GM23338 (cell line): Measurements from ENCODE around the gene ANKRD55. TPM values are rescaled to one million over a fixed set of nuclear protein-coding genes. Genes with fewer than 3 reads are reported as not detected.

ENCODE experiments used
- ATAC-seq: fragments of 200-7000 bp; cut with Tn5 transposase; 3 replicates; pipeline ENCODE4 v1.9.1; 2020
- DNase-seq: peaks from one replicate; pipeline ENCODE4 v3.0.0-alpha.2; 2015; ENCODE audit warnings: low spot score
- H2AFZ ChIP-seq: fragments of 200-600 bp; sonication (generic); 2 replicates; pipeline ENCODE4 v1.8.0; 2016; ENCODE audit warnings: antibody characterized with exemption, mild to moderate bottlenecking, moderate library complexity
- H3F3A ChIP-seq: fragments of 200-600 bp; sonication (generic); replicated peaks from 2 replicates; pipeline ENCODE4 v1.8.0; 2017; ENCODE audit warnings: antibody characterized with exemption, mixed run types, low read depth
- H3K27ac ChIP-seq: fragments of 200-600 bp; sonication (generic); 2 replicates; pipeline ENCODE4 v1.6.1; 2016; ENCODE audit warnings: low read depth
- H3K27me3 ChIP-seq: fragments of 200-600 bp; sonication (generic); 2 replicates; pipeline ENCODE4 v1.8.0; 2016; ENCODE audit warnings: mild to moderate bottlenecking, mixed run types, moderate library complexity; ENCODE audit not compliant: insufficient read depth
- H3K36me3 ChIP-seq: fragments of 200-600 bp; sonication (generic); 2 replicates; pipeline ENCODE4 v1.8.0; 2016; ENCODE audit warnings: mild to moderate bottlenecking; ENCODE audit not compliant: insufficient read depth
- H3K4me1 ChIP-seq: fragments of 200-600 bp; sonication (generic); 2 replicates; pipeline ENCODE4 v1.8.0; 2016; ENCODE audit warnings: mild to moderate bottlenecking, moderate library complexity; ENCODE audit not compliant: insufficient read depth
- H3K4me2 ChIP-seq: fragments of 200-600 bp; sonication (generic); 2 replicates; pipeline ENCODE4 v1.7.1; 2017; ENCODE audit warnings: mixed run types
- H3K4me3 ChIP-seq: fragments of 200-600 bp; sonication (generic); 2 replicates; pipeline ENCODE4 v1.6.1; 2016; ENCODE audit warnings: mixed run types
- H3K79me2 ChIP-seq: fragments of 200-600 bp; sonication (generic); replicated peaks from 2 replicates; pipeline ENCODE4 v1.8.0; 2017; ENCODE audit warnings: mild to moderate bottlenecking; ENCODE audit not compliant: insufficient read depth
- H3K9me2 ChIP-seq: fragments of 200-600 bp; sonication (generic); 2 replicates; pipeline ENCODE4 v1.8.0; 2017; ENCODE audit not compliant: insufficient read depth
- H4K20me1 ChIP-seq: fragments of 200-600 bp; sonication (generic); replicated peaks from 2 replicates; pipeline ENCODE4 v1.8.0; 2017; ENCODE audit warnings: mild to moderate bottlenecking; ENCODE audit not compliant: insufficient read depth
- H3K27ac Mint-ChIP-seq: 2 replicates; pipeline ENCODE4 v1.8.0; 2020; ENCODE audit warnings: inconsistent platforms, mild to moderate bottlenecking, moderate library complexity, mixed read lengths
- H3K27me3 Mint-ChIP-seq: 3 replicates; pipeline ENCODE4 v1.8.0; 2022; ENCODE audit warnings: low read depth, mild to moderate bottlenecking, moderate library complexity, mixed read lengths, inconsistent platforms; ENCODE audit not compliant: insufficient read depth, poor library complexity
- H3K36me3 Mint-ChIP-seq: 3 replicates; pipeline ENCODE4 v1.8.0; 2021; ENCODE audit warnings: low read depth, mild to moderate bottlenecking, inconsistent platforms, moderate library complexity, mixed read lengths
- H3K4me1 Mint-ChIP-seq: 3 replicates; pipeline ENCODE4 v1.8.0; 2020; ENCODE audit warnings: mild to moderate bottlenecking, inconsistent platforms, mixed read lengths
- H3K4me3 Mint-ChIP-seq: 3 replicates; pipeline ENCODE4 v1.8.0; 2021; ENCODE audit warnings: moderate library complexity, mild to moderate bottlenecking, inconsistent platforms, mixed read lengths
- H3K9me3 Mint-ChIP-seq: 3 replicates; pipeline ENCODE4 v1.8.0; 2020; ENCODE audit warnings: moderate library complexity, mild to moderate bottlenecking, inconsistent platforms, mixed read lengths
- CREB1 ChIP-seq: fragments of 250-450 bp; sonication (Bioruptor Pico); IDR thresholded peaks from 2 replicates; pipeline ENCODE4 v1.5.0; 2020; ENCODE audit warnings: low read depth, mild to moderate bottlenecking, moderate library complexity
- EZH2 ChIP-seq: fragments of 200-600 bp; sonication (generic); IDR thresholded peaks from one replicate; pipeline ENCODE4 v1.8.0; 2017; ENCODE audit warnings: antibody characterized with exemption, mild to moderate bottlenecking, low read depth; ENCODE audit not compliant: unreplicated experiment
- JUNB ChIP-seq: IDR thresholded peaks from one replicate; pipeline ENCODE4 v1.6.1; 2016; ENCODE audit warnings: antibody characterized with exemption; ENCODE audit not compliant: unreplicated experiment
- NANOG ChIP-seq: IDR thresholded peaks from 2 replicates; pipeline ENCODE4 v1.6.1; 2016; ENCODE audit warnings: antibody characterized with exemption, borderline replicate concordance
- POLR2AphosphoS5 ChIP-seq: IDR thresholded peaks from 2 replicates; pipeline ENCODE4 v1.6.1; 2016; ENCODE audit warnings: antibody characterized with exemption, low read depth
- STAT1 ChIP-seq: IDR thresholded peaks from one replicate; pipeline ENCODE4 v1.6.1; 2016; ENCODE audit warnings: antibody characterized with exemption; ENCODE audit not compliant: unreplicated experiment
- ZNF114 ChIP-seq: fragments of 250-450 bp; sonication (Bioruptor Pico); IDR thresholded peaks from 2 replicates; pipeline ENCODE4 v1.5.0; 2020; ENCODE audit warnings: mild to moderate bottlenecking, moderate library complexity
- ZNF331 ChIP-seq: fragments of 250-450 bp; sonication (Bioruptor Pico); IDR thresholded peaks from 2 replicates; pipeline ENCODE4 v1.5.0; 2020; ENCODE audit warnings: low read depth, mild to moderate bottlenecking, moderate library complexity
- polyA plus RNA-seq: library from polyadenylated mRNA; unstranded; fragments of >200 nt; fragmentation: Nextera tagmentation; extraction: Ambion mirVana; gene quantifications from 2 replicates; pipeline ENCODE4 v1.2.1, GENCODE V29; 2016
- total RNA-seq: library from RNA; depleted of rRNA; stranded (reverse); fragments of >200 nt; shearing (Covaris generic); gene quantifications from 2 replicates; pipeline ENCODE4 v1.2.3, GENCODE V29; 2014
- TF ChIP-seq, protein P1 (sequence below): IDR thresholded peaks from 2 replicates; pipeline ENCODE4 v1.6.1; 2016; ENCODE audit warnings: antibody characterized with exemption
- TF ChIP-seq, protein P2 (sequence below), 2 experiments: fragments of 200-600 bp in 1 of 2; sonication (generic) in 1 of 2; conservative IDR thresholded peaks; 2 replicates each; pipeline versions ENCODE4 v1.5.1 to v1.6.1; 2016 to 2017; ENCODE audit warnings: antibody characterized with exemption in 2 of 2, low read depth in 2 of 2, mild to moderate bottlenecking in 2 of 2, moderate library complexity in 1 of 2
- TF ChIP-seq, protein P3 (sequence below): IDR thresholded peaks from one replicate; pipeline ENCODE4 v1.6.1; 2018; ENCODE audit warnings: antibody characterized with exemption; ENCODE audit not compliant: unreplicated experiment

The ANKRD55 gene
- total and polyA plus RNA-seq, 2 experiments from 2014 or later = not detected

DNA sequence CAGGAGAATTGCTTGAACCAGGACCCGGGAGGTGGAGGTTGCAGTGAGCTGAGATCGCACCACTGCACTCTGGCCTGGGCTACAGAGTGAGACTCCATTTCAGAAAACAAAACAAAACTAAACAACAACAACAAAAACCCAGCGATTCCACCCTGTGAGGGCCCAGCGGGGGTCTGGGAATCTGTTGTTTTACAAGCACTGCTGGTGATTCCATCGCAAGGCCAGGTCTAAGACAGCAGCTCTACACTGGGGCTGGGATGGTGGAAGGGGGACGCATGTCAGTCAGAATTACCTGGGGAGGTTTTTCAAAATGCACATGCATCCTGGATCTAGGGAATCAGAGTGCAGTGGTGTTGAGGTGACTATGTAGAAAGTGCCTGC, 90.9 kb downstream of the ANKRD55 start (continued):
- TF ChIP-seq CREB1 (CRISPR knock-in tag) = no peak
- no peak for TF ChIP-seq EZH2
- TF ChIP-seq, protein P1, sequence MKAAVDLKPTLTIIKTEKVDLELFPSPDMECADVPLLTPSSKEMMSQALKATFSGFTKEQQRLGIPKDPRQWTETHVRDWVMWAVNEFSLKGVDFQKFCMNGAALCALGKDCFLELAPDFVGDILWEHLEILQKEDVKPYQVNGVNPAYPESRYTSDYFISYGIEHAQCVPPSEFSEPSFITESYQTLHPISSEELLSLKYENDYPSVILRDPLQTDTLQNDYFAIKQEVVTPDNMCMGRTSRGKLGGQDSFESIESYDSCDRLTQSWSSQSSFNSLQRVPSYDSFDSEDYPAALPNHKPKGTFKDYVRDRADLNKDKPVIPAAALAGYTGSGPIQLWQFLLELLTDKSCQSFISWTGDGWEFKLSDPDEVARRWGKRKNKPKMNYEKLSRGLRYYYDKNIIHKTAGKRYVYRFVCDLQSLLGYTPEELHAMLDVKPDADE = no peak
- no peak for TF ChIP-seq POLR2AphosphoS5
- no peak for TF ChIP-seq ZNF114 (CRISPR knock-in tag)
- TF ChIP-seq STAT1 = no peak
- TF ChIP-seq JUNB = no peak
- TF ChIP-seq, protein P2, sequence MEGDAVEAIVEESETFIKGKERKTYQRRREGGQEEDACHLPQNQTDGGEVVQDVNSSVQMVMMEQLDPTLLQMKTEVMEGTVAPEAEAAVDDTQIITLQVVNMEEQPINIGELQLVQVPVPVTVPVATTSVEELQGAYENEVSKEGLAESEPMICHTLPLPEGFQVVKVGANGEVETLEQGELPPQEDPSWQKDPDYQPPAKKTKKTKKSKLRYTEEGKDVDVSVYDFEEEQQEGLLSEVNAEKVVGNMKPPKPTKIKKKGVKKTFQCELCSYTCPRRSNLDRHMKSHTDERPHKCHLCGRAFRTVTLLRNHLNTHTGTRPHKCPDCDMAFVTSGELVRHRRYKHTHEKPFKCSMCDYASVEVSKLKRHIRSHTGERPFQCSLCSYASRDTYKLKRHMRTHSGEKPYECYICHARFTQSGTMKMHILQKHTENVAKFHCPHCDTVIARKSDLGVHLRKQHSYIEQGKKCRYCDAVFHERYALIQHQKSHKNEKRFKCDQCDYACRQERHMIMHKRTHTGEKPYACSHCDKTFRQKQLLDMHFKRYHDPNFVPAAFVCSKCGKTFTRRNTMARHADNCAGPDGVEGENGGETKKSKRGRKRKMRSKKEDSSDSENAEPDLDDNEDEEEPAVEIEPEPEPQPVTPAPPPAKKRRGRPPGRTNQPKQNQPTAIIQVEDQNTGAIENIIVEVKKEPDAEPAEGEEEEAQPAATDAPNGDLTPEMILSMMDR (conservative IDR thresholded peaks at IDR 0.05; ENCODE audit: low read depth in 2 of 2) = no peak

DNA sequence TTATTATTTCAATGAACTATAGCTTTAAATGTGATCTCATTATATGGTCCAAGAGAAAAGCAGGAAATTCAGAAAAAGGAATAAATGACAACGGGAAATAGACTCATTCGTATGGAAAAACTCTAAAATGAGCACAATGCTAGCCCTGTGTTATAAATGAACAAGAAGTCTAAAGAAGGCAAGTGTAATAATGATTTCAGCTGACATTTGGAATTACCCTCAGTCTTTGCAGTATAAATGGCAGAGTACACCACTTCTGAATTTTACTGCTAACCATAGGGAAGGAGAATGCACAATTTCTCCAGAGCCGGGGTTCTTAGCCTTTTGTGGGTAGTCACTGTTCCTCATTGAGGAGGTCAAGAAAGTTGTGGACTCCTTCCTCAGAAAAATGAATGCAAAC, 93.1 kb downstream of the ANKRD55 start:
- Histone ChIP-seq H3K4me1 (no peaks in the 10 kb centered on the region), H3K36me3 (no peaks in the 10 kb centered on the region), H3K4me2 (no peak overlapping the region), H3K27ac (no peak overlapping the region), H2AFZ (no peak overlapping the region), H3K27me3 (no peaks in the 10 kb centered on the region), H3K4me3 (no peak overlapping the region), H3F3A (no peaks in the 10 kb centered on the region), H4K20me1 (no peaks in the 10 kb centered on the region), H3K9me2 (no peaks in the 10 kb centered on the region), H3K79me2 (no peaks in the 10 kb centered on the region)
- no peak overlapping the region for H3K27ac Mint-ChIP-seq
- no peaks in the 10 kb centered on the region; the same call in 2 of the 3 replicates for H3K9me3 Mint-ChIP-seq
- DNase-seq (no peak), ATAC-seq (no peak)
- no peaks in the 10 kb centered on the region for H3K36me3 Mint-ChIP-seq
- H3K4me3 Mint-ChIP-seq = no peak overlapping the region
- H3K4me1 Mint-ChIP-seq = no peaks in the 10 kb centered on the region
- peaks cover 2% of the 10 kb centered on the region for H3K27me3 Mint-ChIP-seq
- TF ChIP-seq NANOG (no peak), POLR2AphosphoS5 (no peak), STAT1 (no peak), ZNF331 (CRISPR knock-in tag) (no peak), JUNB (no peak), EZH2 (no peak), ZNF114 (CRISPR knock-in tag) (no peak)
- TF ChIP-seq, protein P3, sequence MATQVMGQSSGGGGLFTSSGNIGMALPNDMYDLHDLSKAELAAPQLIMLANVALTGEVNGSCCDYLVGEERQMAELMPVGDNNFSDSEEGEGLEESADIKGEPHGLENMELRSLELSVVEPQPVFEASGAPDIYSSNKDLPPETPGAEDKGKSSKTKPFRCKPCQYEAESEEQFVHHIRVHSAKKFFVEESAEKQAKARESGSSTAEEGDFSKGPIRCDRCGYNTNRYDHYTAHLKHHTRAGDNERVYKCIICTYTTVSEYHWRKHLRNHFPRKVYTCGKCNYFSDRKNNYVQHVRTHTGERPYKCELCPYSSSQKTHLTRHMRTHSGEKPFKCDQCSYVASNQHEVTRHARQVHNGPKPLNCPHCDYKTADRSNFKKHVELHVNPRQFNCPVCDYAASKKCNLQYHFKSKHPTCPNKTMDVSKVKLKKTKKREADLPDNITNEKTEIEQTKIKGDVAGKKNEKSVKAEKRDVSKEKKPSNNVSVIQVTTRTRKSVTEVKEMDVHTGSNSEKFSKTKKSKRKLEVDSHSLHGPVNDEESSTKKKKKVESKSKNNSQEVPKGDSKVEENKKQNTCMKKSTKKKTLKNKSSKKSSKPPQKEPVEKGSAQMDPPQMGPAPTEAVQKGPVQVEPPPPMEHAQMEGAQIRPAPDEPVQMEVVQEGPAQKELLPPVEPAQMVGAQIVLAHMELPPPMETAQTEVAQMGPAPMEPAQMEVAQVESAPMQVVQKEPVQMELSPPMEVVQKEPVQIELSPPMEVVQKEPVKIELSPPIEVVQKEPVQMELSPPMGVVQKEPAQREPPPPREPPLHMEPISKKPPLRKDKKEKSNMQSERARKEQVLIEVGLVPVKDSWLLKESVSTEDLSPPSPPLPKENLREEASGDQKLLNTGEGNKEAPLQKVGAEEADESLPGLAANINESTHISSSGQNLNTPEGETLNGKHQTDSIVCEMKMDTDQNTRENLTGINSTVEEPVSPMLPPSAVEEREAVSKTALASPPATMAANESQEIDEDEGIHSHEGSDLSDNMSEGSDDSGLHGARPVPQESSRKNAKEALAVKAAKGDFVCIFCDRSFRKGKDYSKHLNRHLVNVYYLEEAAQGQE = no peak
- TF ChIP-seq, protein P1 = no peak
